HEK293 (cell line): ENCODE results near the gene IFT172.

Source experiments
- CTCF ChIA-PET: fragments of 350-600 bp; formaldehyde crosslinking; extraction: SDS; loops from one replicate; lab custom pipeline; 2021; ENCODE audit warnings: antibody characterized with exemption; lab: Yijun Ruan, JAX
- POLR2A ChIA-PET: fragments of 300-600 bp; formaldehyde crosslinking; extraction: SDS; loops from one replicate; lab custom pipeline; 2020; ENCODE audit warnings: antibody characterized with exemption, inconsistent platforms; lab: Yijun Ruan, JAX
- H3K27ac ChIP-seq: fragments of 200-500 bp; sonication (Bioruptor generic); 2 replicates; pipeline ENCODE4 v1.5.1; 2014; ENCODE audit warnings: low read depth, low read length, control low read depth, inconsistent platforms; ENCODE audit errors: extremely low read depth
- H3K36me3 ChIP-seq, 2 experiments: fragments of 200-500 bp in 1 of 2; sonication (Bioruptor generic) in 1 of 2; 1 replicate in 1 of 2; 2 replicates in 1 of 2; pipeline ENCODE4 v1.5.1; 2014 to 2017; ENCODE audit warnings: inconsistent platforms in 2 of 2, low read length in 2 of 2; ENCODE audit not compliant: control insufficient read depth in 2 of 2, insufficient read depth in 1 of 2
- H3K4me1 ChIP-seq: fragments of 200-500 bp; sonication (Bioruptor generic); 2 replicates; pipeline ENCODE4 v1.5.1; 2014; ENCODE audit warnings: mild to moderate bottlenecking, low read length, inconsistent platforms; ENCODE audit not compliant: control insufficient read depth, insufficient read depth
- H3K4me3 ChIP-seq: 2 replicates; pipeline ENCODE4 v1.5.1; 2011; ENCODE audit warnings: low read depth, mild to moderate bottlenecking, control low read depth, low read length, moderate library complexity
- H3K9me3 ChIP-seq: fragments of 200-500 bp; sonication (Bioruptor generic); 2 replicates; pipeline ENCODE4 v1.5.1; 2014; ENCODE audit warnings: low read depth, low read length, inconsistent platforms; ENCODE audit not compliant: control insufficient read depth, insufficient read depth
- CTCF ChIP-seq: fragments of 450-650 bp; formaldehyde crosslinking; IDR thresholded peaks from 2 replicates; pipeline ENCODE4 v1.5.1; 2016; ENCODE audit warnings: missing biosample characterization, missing genetic modification characterization
- ELK4 ChIP-seq: IDR thresholded peaks from 2 replicates; pipeline ENCODE4 v1.6.1; 2011; ENCODE audit warnings: mild to moderate bottlenecking, low read depth, low read length, borderline replicate concordance
- GLIS1 ChIP-seq: fragments of 450-650 bp; formaldehyde crosslinking; IDR thresholded peaks from 2 replicates; pipeline ENCODE4 v1.5.1; 2016; ENCODE audit warnings: missing biosample characterization, missing genetic modification characterization
- IKZF3 ChIP-seq: fragments of 450-650 bp; IDR thresholded peaks from 2 replicates; pipeline ENCODE4 v1.5.0; 2018; ENCODE audit warnings: missing biosample characterization, mild to moderate bottlenecking, missing genetic modification characterization, moderate library complexity
- MYNN ChIP-seq: fragments of 450-650 bp; formaldehyde crosslinking; IDR thresholded peaks from 2 replicates; pipeline ENCODE4 v1.5.1; 2016; ENCODE audit warnings: missing biosample characterization, missing genetic modification characterization, borderline replicate concordance
- SCRT2 ChIP-seq: fragments of 450-650 bp; formaldehyde crosslinking; IDR thresholded peaks from 2 replicates; pipeline ENCODE4 v1.5.1; 2016; ENCODE audit warnings: missing biosample characterization, missing genetic modification characterization
- ZBTB7A ChIP-seq: fragments of 450-650 bp; formaldehyde crosslinking; IDR thresholded peaks from 2 replicates; pipeline ENCODE4 v1.5.1; 2016; ENCODE audit warnings: low read depth, missing biosample characterization, missing genetic modification characterization
- ZFP41 ChIP-seq: fragments of 450-650 bp; formaldehyde crosslinking; IDR thresholded peaks from 2 replicates; pipeline ENCODE4 v1.5.1; 2016; ENCODE audit warnings: missing biosample characterization, missing genetic modification characterization, borderline replicate concordance
- ZNF174 ChIP-seq: fragments of 450-650 bp; formaldehyde crosslinking; IDR thresholded peaks from 2 replicates; pipeline ENCODE4 v1.5.0; 2017; ENCODE audit warnings: missing biosample characterization, mild to moderate bottlenecking, missing genetic modification characterization
- ZNF23 ChIP-seq: fragments of 450-650 bp; formaldehyde crosslinking; IDR thresholded peaks from 2 replicates; pipeline ENCODE4 v1.5.1; 2016; ENCODE audit warnings: missing biosample characterization, missing genetic modification characterization, borderline replicate concordance
- ZNF248 ChIP-seq: fragments of 450-650 bp; formaldehyde crosslinking; IDR thresholded peaks from 2 replicates; pipeline ENCODE4 v1.5.1; 2017; ENCODE audit warnings: missing biosample characterization, missing genetic modification characterization
- ZNF76 ChIP-seq: fragments of 450-650 bp; formaldehyde crosslinking; IDR thresholded peaks from 2 replicates; pipeline ENCODE4; 2016; ENCODE audit warnings: low read depth, missing biosample characterization, missing genetic modification characterization, borderline replicate concordance
- ZNF791 ChIP-seq: fragments of 450-650 bp; formaldehyde crosslinking; IDR thresholded peaks from 2 replicates; pipeline ENCODE4 v1.5.1; 2016; ENCODE audit warnings: missing biosample characterization, missing genetic modification characterization
- TF ChIP-seq, protein P1 (sequence below): fragments of 450-650 bp; formaldehyde crosslinking; IDR thresholded peaks from 2 replicates; pipeline ENCODE4 v1.5.1; 2016; ENCODE audit warnings: missing biosample characterization, missing genetic modification characterization
- TF ChIP-seq, protein P2 (sequence below): fragments of 450-650 bp; formaldehyde crosslinking; IDR thresholded peaks from 2 replicates; pipeline ENCODE4 v1.5.1; 2016; ENCODE audit warnings: missing biosample characterization, missing genetic modification characterization
- TF ChIP-seq, protein P3 (sequence below): fragments of 450-650 bp; formaldehyde crosslinking; IDR thresholded peaks from 2 replicates; pipeline ENCODE4 v1.5.1; 2017; ENCODE audit warnings: missing biosample characterization, missing genetic modification characterization

IFT172 gene

DNA sequence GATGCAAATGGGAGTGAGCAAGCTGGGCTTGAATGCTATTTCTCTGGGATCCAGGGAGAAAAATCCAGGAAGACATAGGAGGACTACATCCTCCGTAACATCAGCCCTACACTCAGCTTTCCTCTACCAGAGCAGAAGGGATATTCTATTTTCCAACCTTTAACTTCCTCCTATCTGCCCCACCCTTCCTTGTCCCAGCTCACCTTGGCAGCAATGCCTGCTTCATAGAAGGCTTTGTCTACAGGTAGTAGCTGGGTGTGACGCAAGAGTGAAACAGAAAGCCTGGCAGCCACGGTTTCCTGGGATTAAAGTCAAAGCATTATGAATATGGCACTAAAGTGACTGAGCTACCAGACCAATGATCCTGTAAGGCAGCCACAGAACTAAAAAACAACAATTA is 43.5 kb downstream of the IFT172 start:
- Histone ChIP-seq H3K4me3 (no peak overlapping the region), H3K4me1 (no peaks in the 10 kb centered on the region), H3K9me3 (no peaks in the 10 kb centered on the region), H3K36me3 (peaks cover 3 to 69% of the 10 kb centered on the region in 2 experiments; a peak in 2 of 3 replicates), H3K27ac (no peak overlapping the region)
- no peak for TF ChIP-seq MYNN
- TF ChIP-seq SCRT2, result peak; percentile 68
- POLR2A ChIA-PET, result interaction anchor here (0.7 kb wide), 1 partner anchor 102 kb away, joined by 3 read pairs; no protein-coding TSS in a partner anchor
- CTCF ChIA-PET, result no interaction called here

GRCh38 chr2:27445615-27446014 is 43.9 kb downstream of the IFT172 start:
- H3K4me3 ChIP-seq, result no peak overlapping the region
- POLR2A ChIA-PET, result no interaction called here
- no peaks in the 10 kb centered on the region for H3K4me1 ChIP-seq
- CTCF ChIA-PET, result no interaction called here
- no peaks in the 10 kb centered on the region for H3K9me3 ChIP-seq
- TF ChIP-seq ZNF174 (tag by site-specific recombination), result no peak
- TF ChIP-seq ZFP41 (tag by site-specific recombination), result no peak
- TF ChIP-seq, protein P1, sequence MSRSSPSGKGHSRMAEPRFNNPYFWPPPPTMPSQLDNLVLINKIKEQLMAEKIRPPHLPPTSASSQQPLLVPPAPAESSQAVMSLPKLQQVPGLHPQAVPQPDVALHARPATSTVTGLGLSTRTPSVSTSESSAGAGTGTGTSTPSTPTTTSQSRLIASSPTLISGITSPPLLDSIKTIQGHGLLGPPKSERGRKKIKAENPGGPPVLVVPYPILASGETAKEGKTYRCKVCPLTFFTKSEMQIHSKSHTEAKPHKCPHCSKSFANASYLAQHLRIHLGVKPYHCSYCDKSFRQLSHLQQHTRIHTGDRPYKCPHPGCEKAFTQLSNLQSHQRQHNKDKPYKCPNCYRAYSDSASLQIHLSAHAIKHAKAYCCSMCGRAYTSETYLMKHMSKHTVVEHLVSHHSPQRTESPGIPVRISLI (tag by site-specific recombination), result no peak
- TF ChIP-seq ZNF248 (tag by site-specific recombination), result no peak
- TF ChIP-seq ZNF791 (tag by site-specific recombination), result no peak
- TF ChIP-seq, protein P2, sequence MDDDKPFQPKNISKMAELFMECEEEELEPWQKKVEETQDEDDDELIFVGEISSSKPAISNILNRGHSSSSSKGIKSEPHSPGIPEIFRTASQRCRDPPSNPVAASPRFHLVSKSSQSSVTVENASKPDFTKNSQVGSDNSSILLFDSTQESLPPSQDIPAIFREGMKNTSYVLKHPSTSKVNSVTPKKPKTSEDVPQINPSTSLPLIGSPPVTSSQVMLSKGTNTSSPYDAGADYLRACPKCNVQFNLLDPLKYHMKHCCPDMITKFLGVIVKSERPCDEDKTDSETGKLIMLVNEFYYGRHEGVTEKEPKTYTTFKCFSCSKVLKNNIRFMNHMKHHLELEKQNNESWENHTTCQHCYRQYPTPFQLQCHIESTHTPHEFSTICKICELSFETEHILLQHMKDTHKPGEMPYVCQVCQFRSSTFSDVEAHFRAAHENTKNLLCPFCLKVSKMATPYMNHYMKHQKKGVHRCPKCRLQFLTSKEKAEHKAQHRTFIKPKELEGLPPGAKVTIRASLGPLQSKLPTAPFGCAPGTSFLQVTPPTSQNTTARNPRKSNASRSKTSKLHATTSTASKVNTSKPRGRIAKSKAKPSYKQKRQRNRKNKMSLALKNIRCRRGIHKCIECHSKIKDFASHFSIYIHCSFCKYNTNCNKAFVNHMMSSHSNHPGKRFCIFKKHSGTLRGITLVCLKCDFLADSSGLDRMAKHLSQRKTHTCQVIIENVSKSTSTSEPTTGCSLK, result no peak
- no peak for TF ChIP-seq ZNF23 (tag by site-specific recombination)
- TF ChIP-seq ZBTB7A (tag by site-specific recombination), result no peak
- TF ChIP-seq, protein P3, sequence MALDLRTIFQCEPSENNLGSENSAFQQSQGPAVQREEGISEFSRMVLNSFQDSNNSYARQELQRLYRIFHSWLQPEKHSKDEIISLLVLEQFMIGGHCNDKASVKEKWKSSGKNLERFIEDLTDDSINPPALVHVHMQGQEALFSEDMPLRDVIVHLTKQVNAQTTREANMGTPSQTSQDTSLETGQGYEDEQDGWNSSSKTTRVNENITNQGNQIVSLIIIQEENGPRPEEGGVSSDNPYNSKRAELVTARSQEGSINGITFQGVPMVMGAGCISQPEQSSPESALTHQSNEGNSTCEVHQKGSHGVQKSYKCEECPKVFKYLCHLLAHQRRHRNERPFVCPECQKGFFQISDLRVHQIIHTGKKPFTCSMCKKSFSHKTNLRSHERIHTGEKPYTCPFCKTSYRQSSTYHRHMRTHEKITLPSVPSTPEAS (tag by site-specific recombination), result no peak
- no peak for TF ChIP-seq IKZF3 (tag by site-specific recombination)
- TF ChIP-seq GLIS1 (tag by site-specific recombination), result no peak
- TF ChIP-seq ZNF76 (tag by site-specific recombination), result no peak
- no peak for TF ChIP-seq CTCF (tag by site-specific recombination)
- no peak for TF ChIP-seq ELK4
- no peak overlapping the region for H3K27ac ChIP-seq
- H3K36me3 ChIP-seq, result peaks cover 7 to 72% of the 10 kb centered on the region in 2 experiments
